Large intestine (tissue), 3 donors: ENCODE results near the gene PNMA1. TPM values are rescaled to one million over a fixed set of nuclear protein-coding genes. Genes with fewer than 3 reads are reported as not detected.

Experiments used
- DNase-seq, 2 donors: peaks; one replicate each; pipeline versions ENCODE4 v3.0.0 to v3.0.0-alpha.2; 2013
- H3K27ac ChIP-seq: one replicate; pipeline ENCODE4 v1.5.1; 2013; ENCODE audit warnings: low read length
- H3K27me3 ChIP-seq: 2 replicates; pipeline ENCODE4 v1.6.1; 2013; ENCODE audit warnings: low read length; ENCODE audit not compliant: control insufficient read depth, insufficient read depth
- H3K36me3 ChIP-seq: 2 replicates; pipeline ENCODE4 v1.6.1; 2013; ENCODE audit warnings: low read length; ENCODE audit not compliant: control insufficient read depth, insufficient read depth
- H3K4me1 ChIP-seq: one replicate; pipeline ENCODE4 v1.6.1; 2013; ENCODE audit warnings: low read length; ENCODE audit not compliant: control insufficient read depth, insufficient read depth
- H3K4me3 ChIP-seq: one replicate; pipeline ENCODE4 v1.5.1; 2013; ENCODE audit warnings: low read length
- H3K9me3 ChIP-seq: one replicate; pipeline ENCODE4 v1.6.1; 2013; ENCODE audit warnings: mild to moderate bottlenecking, low read depth, low read length, moderate library complexity; ENCODE audit not compliant: control insufficient read depth
- WGBS: methylation state at CpG from one replicate; pipeline ENCODE4 v1.1.5; 2013; ENCODE audit warnings: low lambda C conversion rate; ENCODE audit not compliant: insufficient coverage; 5-methylcytosine and 5-hydroxymethylcytosine counted together
- polyA plus RNA-seq: library from polyadenylated mRNA; unstranded; fragments of 120-200 nt; gene quantifications from one replicate; pipeline ENCODE4 v1.2.1, GENCODE V29; 2013

The PNMA1 gene
- polyA plus RNA-seq, 1 donor: 34.9 TPM

DNA sequence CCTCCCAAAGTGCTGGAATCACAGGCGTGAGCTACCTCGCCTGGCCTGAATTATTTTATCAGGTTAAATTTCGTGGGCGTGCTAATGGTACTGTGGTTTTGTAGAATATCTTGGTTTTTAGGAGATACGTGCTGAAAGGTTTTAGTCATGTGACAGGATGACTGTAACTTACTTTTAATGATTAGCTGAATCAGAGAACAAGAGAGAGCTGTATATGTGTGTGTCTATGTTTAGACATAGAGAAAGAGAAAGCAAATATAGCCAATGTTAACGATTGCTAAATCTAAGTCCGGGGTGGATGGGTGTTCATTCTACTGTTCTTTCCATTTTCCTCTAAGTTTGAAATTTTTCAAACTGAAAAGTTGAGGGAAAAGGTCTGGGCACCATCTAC, 9.2 kb upstream of the PNMA1 start:
- Histone ChIP-seq H3K9me3 (no peaks in the 10 kb centered on the region), H3K4me1 (peaks cover 52% of the 10 kb centered on the region), H3K4me3 (no peak overlapping the region), H3K36me3 (peaks cover 88% of the 10 kb centered on the region), H3K27ac (peak overlapping the region; percentile 74), H3K27me3 (no peaks in the 10 kb centered on the region)
- DNase-seq: peak in 1 of 2 donors; percentile 57
- no CpG with 5 or more reads among the region's 7 CpGs for WGBS

DNA sequence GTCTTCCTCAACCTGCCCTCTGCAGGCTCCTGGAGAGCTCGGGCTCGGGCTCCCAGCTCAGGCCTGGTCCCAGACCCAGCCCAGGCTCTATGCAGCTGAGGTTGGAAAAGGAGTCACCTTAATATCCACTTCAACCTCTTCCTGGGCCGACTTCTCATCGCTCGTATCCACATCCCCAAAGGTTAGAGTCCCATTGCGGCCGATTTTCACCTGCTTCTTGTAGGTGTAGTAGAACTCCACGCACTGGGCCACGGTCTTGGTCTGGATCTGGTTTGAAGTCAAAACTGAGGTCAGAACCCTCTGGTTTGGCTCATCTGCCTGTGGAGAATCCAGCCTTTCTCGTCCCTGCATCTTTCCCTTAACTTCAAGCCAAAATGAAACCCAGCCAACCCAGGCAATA, 8.4 kb upstream of the PNMA1 start:
- peaks cover 92% of the 10 kb centered on the region for H3K36me3 ChIP-seq
- H3K4me1 ChIP-seq: peaks cover 50% of the 10 kb centered on the region
- no peak overlapping the region for H3K4me3 ChIP-seq
- no peak overlapping the region for H3K27ac ChIP-seq
- no peaks in the 10 kb centered on the region for H3K9me3 ChIP-seq
- WGBS: no CpG with 5 or more reads among the region's 10 CpGs
- DNase-seq: no peak
- H3K27me3 ChIP-seq: no peaks in the 10 kb centered on the region

DNA sequence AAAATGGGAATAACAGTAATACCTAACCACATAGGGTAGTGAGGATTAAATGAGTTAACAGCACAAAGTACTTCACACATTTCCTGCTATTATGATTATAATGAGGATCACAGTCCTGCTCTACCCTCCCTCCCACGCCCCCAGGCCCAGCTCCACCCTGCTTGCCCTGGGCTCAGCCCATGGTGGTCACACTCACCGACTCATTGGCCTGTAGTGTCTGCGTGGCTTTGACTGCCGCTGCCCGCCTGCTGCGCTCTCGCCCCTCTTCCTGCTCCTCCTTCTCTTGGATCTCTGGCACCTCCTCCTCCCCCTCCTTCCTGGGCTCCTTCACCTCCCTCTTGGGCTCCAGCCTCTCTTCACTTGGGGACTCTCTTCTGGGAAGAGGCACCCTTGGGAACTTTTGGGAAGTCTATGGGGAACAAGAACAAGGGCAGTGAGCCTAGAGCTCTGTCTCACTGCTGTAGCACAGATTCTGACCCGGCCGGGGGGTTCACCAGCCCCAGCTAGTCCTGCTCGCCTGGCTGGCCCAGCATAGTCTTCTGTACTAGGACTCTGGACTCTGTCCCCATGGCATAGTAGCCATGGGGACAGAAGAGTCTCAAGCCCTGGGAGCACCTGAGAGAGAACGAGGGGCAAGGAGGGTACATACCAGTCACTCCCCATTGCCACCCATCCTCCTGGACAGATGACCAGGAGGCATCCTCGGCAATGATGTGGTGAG, 7.1 kb upstream of the PNMA1 start:
- H3K9me3 ChIP-seq: no peaks in the 10 kb centered on the region
- H3K4me1 ChIP-seq: peaks cover 37% of the 10 kb centered on the region
- no peak overlapping the region for H3K27ac ChIP-seq
- no peaks in the 10 kb centered on the region for H3K27me3 ChIP-seq
- H3K4me3 ChIP-seq: no peak overlapping the region
- peaks cover 86% of the 10 kb centered on the region for H3K36me3 ChIP-seq
- WGBS: no CpG with 5 or more reads among the region's 12 CpGs
- DNase-seq: no peak

DNA sequence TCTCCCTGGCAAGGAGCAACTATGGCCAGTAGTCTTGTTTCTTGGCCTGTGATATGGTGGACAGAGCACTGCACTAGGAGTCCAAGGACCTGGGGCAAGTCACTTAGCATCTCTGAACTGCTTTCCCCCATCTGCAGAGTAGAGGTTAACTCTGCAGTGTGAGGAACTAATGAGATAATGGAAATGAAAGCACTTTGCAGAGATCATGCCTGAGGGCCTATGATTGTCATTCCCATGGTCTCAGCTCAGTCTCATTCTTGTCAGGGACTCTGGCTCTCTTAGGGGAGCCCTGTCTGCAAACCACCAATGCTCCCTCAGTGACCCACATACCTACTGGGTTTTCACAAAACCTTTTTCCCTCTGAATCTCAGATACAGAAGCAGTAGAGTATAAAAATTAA, 6.5 kb upstream of the PNMA1 start:
- Histone ChIP-seq H3K9me3 (no peaks in the 10 kb centered on the region), H3K4me3 (no peak overlapping the region), H3K27me3 (no peaks in the 10 kb centered on the region), H3K27ac (no peak overlapping the region), H3K4me1 (peaks cover 31% of the 10 kb centered on the region), H3K36me3 (peaks cover 84% of the 10 kb centered on the region)
- DNase-seq: no peak

DNA sequence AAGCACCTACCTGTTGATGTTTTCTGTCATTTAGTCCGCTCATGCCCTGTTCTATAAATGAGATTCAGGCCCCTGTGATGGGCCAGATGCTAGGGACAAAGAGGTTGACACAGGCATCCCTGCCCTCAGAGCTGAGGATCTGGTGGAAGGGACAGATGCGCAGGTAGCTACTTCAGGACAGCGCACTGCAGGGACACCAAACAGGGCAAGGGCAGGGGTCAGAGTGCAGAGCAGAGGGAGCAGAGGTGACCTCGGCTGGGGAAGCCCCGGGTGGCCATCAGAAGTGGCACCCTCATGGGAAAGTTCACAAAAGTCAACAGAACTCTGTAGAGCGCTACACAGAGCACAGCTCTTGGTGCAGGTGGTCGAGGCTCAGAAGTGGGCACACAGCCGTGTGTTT, 5.6 kb upstream of the PNMA1 start:
- DNase-seq: no peak

DNA sequence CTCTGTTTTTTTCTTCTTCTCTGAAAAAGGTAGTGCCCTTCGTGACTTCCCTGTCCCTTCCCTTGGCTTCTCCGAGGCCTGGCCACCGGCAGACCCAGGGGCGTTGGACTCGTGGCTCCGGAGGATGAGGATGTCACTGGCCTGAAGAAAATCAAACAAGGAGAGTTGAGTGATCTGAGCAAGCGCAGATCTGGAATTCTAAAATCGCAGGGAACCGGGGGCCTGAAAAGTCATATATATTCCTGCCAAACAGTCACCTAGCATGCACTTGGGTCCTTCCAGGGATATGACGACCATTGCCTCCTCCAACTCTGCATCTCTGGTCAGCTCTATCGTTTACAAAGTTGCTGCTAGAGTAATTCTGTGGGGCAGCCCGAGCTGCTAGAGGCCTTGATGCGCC, 5.2 kb upstream of the PNMA1 start:
- H3K4me3 ChIP-seq: no peak overlapping the region
- no peak for DNase-seq
- no peaks in the 10 kb centered on the region for H3K9me3 ChIP-seq
- H3K27ac ChIP-seq: peak overlapping the region; percentile 64
- no CpG with 5 or more reads among the region's 13 CpGs for WGBS
- H3K4me1 ChIP-seq: peaks cover 21% of the 10 kb centered on the region
- H3K36me3 ChIP-seq: peaks cover 74% of the 10 kb centered on the region
- no peaks in the 10 kb centered on the region for H3K27me3 ChIP-seq

More for the DNA sequence above, 5.6 kb upstream of the PNMA1 start:
- H3K27me3 ChIP-seq: no peaks in the 10 kb centered on the region
- no peaks in the 10 kb centered on the region for H3K9me3 ChIP-seq
- WGBS: no CpG with 5 or more reads among the region's 8 CpGs
- H3K4me3 ChIP-seq: no peak overlapping the region
- no peak overlapping the region for H3K27ac ChIP-seq
- H3K36me3 ChIP-seq: peaks cover 78% of the 10 kb centered on the region
- peaks cover 22% of the 10 kb centered on the region for H3K4me1 ChIP-seq

DNA sequence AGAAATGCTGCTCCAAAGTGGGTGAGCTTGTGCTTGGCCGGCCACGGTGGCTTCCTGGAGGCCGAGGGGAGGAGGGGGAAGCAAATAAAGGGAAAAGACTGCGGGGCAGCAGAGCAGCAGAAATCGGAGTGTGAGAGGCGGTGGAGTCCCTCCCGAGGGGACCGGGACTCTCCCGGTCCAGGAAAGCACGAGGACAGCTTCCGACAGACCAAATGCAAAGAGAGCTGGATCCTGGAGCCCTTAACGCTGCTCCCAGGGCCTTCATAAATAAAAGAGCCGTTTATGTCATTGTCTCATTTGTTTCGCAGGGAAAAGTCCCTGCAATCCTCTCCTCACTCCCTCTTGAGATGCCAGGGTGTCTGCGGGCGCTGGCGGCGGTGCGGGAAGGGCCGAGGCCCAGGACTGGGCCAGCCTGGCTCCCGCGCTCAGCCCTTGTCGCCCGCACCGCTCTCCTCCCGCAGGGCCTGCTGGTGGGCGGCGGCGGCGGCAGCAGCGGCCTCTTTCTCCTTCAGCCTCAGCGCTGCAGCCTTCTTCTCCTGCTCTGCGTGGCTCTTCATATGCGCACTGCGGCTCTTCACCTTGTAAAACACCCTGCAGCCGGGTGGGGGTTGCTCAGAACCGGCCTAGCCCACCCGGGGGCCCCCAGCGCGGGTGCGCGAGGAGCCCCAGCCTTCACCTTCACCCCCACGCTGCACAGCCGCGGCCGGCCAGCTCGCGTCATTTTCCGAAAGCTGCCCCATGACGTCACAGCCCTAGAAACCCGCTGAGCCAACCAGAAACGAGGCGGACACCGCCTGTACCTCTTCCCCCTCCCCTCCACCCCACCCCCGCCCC, 4.5 kb upstream of the PNMA1 start:
- peak in 1 of 2 donors; percentile 37 for DNase-seq
- H3K27me3 ChIP-seq: no peaks in the 10 kb centered on the region
- no peaks in the 10 kb centered on the region for H3K9me3 ChIP-seq
- peak overlapping the region; percentile 73 for H3K27ac ChIP-seq
- peak overlapping the region; percentile 16 for H3K4me3 ChIP-seq
- peaks cover 67% of the 10 kb centered on the region for H3K36me3 ChIP-seq
- 50% methylated on average over 1 of the region's 55 CpGs for WGBS
- H3K4me1 ChIP-seq: peaks cover 15% of the 10 kb centered on the region

DNA sequence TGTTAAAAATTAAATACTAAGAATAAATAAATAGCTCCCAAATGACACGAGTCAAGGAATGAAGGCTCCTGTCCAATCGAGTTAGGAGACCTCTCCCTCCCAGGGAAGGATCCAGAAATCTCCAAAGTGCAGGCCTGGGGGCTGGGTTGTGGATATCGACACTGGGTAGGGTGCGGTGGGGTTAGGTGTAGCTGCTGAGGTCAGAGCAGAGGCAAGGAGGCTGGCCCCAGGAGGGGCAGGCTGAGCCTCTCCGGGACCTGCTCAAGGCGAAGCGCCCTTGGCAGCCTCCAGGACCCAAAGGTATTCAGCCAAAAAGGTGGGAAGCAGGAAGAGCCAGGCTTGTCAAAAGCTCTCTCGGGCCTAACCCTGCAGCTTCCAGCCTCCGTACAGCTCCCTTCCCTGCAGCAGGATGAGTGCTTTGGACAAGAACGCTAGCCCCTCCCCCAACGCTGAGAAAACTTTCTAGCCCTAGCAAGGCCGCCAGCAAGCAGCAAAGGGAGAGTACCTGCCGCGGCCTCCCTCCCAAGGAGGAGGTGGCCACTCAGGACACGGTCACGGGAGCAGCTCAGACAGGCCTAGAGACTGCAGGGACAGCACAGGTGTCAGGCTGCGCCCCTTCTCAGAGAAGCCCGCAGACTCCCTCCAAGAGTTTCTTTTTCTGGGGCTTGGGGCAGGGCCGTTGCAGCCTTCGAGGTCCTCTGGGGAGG, 3.7 kb upstream of the PNMA1 start:
- peak in 1 of 2 donors; percentile 26 for DNase-seq
- H3K27me3 ChIP-seq: peaks cover 7% of the 10 kb centered on the region
- H3K9me3 ChIP-seq: no peaks in the 10 kb centered on the region
- H3K27ac ChIP-seq: peak overlapping the region; percentile 73
- peak overlapping the region; percentile 16 for H3K4me3 ChIP-seq
- no CpG with 5 or more reads among the region's 20 CpGs for WGBS
- peaks cover 59% of the 10 kb centered on the region for H3K36me3 ChIP-seq
- H3K4me1 ChIP-seq: peaks cover 18% of the 10 kb centered on the region

DNA sequence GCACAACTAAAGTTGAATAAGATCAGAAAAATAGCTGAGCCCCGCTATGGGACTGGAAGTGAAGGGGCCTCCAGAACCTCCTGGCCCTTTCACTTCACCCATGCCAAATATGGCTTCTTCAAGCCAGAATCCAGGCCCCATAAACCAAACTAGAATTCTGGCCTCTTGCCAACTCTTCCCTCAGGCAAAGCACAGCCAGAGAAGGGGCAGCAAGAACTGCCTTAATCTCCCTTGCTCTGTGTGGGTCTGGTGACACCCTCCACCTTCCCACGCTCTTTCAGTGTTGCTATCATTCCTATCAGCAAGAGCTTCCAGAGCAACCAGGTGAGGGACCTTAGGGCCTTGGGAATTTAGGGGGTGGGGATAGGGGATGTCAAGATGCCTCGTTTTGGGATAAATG, 3.1 kb upstream of the PNMA1 start:
- no peak for DNase-seq
- WGBS: no CpG with 5 or more reads among the region's 3 CpGs
- Histone ChIP-seq H3K4me3 (no peak overlapping the region), H3K9me3 (no peaks in the 10 kb centered on the region), H3K4me1 (peaks cover 24% of the 10 kb centered on the region), H3K27ac (peak overlapping the region; percentile 73), H3K36me3 (peaks cover 53% of the 10 kb centered on the region), H3K27me3 (peaks cover 13% of the 10 kb centered on the region)

DNA sequence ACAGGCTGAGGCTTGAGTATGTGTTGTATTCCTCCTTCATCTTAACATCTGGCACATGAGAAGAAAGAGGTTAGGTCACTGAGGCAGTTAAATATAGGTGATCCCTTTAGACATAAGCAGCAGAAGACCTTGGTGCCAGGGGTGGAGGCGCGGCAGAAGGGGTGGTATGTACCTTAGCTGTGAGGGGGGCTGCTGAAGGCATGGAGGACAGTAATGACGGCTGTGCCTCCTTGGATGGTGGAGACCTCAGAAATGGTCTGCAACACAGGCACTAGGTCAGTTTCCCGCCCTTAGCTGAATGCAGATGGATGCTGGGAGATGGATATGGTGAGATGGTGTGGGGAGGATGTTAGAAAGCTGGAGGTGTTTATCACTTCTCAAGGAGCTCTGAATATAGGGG, 1.5 kb upstream of the PNMA1 start:
- Histone ChIP-seq H3K36me3 (peaks cover 38% of the 10 kb centered on the region), H3K4me1 (peaks cover 24% of the 10 kb centered on the region), H3K4me3 (no peak overlapping the region), H3K9me3 (no peaks in the 10 kb centered on the region), H3K27me3 (peaks cover 15% of the 10 kb centered on the region), H3K27ac (no peak overlapping the region)
- no CpG with 5 or more reads among the region's 4 CpGs for WGBS
- no peak for DNase-seq
